Measurements from ENCODE around the gene CALCOCO2. TPM values are rescaled to one million over a fixed set of nuclear protein-coding genes. Genes with fewer than 3 reads are reported as not detected.
"Not testable (repeated sequence)": the region's sequence is repeated elsewhere in the genome, so short reads cannot be mapped to it uniquely, and the experiment has no call there.

Gene CALCOCO2
- total and polyA plus RNA-seq, 9 donors = 22.4 to 49.1 (median 44.2) TPM

- H3K4me1 ChIP-seq (ENCODE audit: control insufficient read depth, insufficient read depth, low read length) = peaks cover 10% of the 10 kb centered on the region
- WGBS (ENCODE audit: insufficient coverage) = 18% methylated on average over 5 of the region's 11 CpGs
- no peaks in the 10 kb centered on the region for H3K36me3 ChIP-seq (ENCODE audit: control insufficient read depth, insufficient read depth, low read length)
- no peaks in the 10 kb centered on the region for H3K9me3 ChIP-seq (replicated peaks; ENCODE audit: control insufficient read depth, low read depth, low read length)
- H3K27me3 ChIP-seq (ENCODE audit: control insufficient read depth, insufficient read depth, low read length) = peaks cover 6% of the 10 kb centered on the region
- H3K27ac ChIP-seq (ENCODE audit: low read length) = no peak overlapping the region
- no peak overlapping the region for H3K4me3 ChIP-seq (ENCODE audit: low read length)
- peak; percentile 27 for DNase-seq
Measured at GRCh38 chr17:48871551-48872351, 40.9 kb downstream of the CALCOCO2 start.

GRCh38 chr17:48872409-48872808 lies 41.6 kb downstream of the CALCOCO2 start:
- H3K27me3 ChIP-seq (ENCODE audit: control insufficient read depth, insufficient read depth, low read length); H3K27ac ChIP-seq (ENCODE audit: low read length); H3K9me3 ChIP-seq (replicated peaks; ENCODE audit: control insufficient read depth, low read depth, low read length); DNase-seq; H3K4me3 ChIP-seq (ENCODE audit: low read length); H3K36me3 ChIP-seq (ENCODE audit: control insufficient read depth, insufficient read depth, low read length): not testable (repeated sequence)
- peaks cover 10% of the 10 kb centered on the region for H3K4me1 ChIP-seq (ENCODE audit: control insufficient read depth, insufficient read depth, low read length)
- 89% methylated on average over 1 of the region's 3 CpGs for WGBS (ENCODE audit: insufficient coverage)

GRCh38 chr17:48873209-48873608 lies 42.4 kb downstream of the CALCOCO2 start:
- Histone ChIP-seq H3K4me3 (ENCODE audit: low read length) (no peak overlapping the region), H3K9me3 (replicated peaks; ENCODE audit: control insufficient read depth, low read depth, low read length) (no peaks in the 10 kb centered on the region), H3K4me1 (ENCODE audit: control insufficient read depth, insufficient read depth, low read length) (peaks cover 10% of the 10 kb centered on the region), H3K27ac (ENCODE audit: low read length) (peak overlapping the region; percentile 21), H3K36me3 (ENCODE audit: control insufficient read depth, insufficient read depth, low read length) (no peaks in the 10 kb centered on the region), H3K27me3 (ENCODE audit: control insufficient read depth, insufficient read depth, low read length) (peaks cover 6% of the 10 kb centered on the region)
- no CpG with 5 or more reads among the region's 1 CpG for WGBS (ENCODE audit: insufficient coverage)
- DNase-seq = peak; percentile 83

- Histone ChIP-seq H3K27ac (ENCODE audit: low read length) (peak overlapping the region; percentile 21), H3K4me3 (ENCODE audit: low read length) (no peak overlapping the region), H3K9me3 (replicated peaks; ENCODE audit: control insufficient read depth, low read depth, low read length) (no peaks in the 10 kb centered on the region), H3K4me1 (ENCODE audit: control insufficient read depth, insufficient read depth, low read length) (peaks cover 10% of the 10 kb centered on the region), H3K27me3 (ENCODE audit: control insufficient read depth, insufficient read depth, low read length) (peaks cover 6% of the 10 kb centered on the region), H3K36me3 (ENCODE audit: control insufficient read depth, insufficient read depth, low read length) (no peaks in the 10 kb centered on the region)
- 0% methylated on average over 1 of the region's 5 CpGs for WGBS (ENCODE audit: insufficient coverage)
- DNase-seq = no peak
Measured at GRCh38 chr17:48873696-48874443, 43.0 kb downstream of the CALCOCO2 start.

- Histone ChIP-seq H3K4me3 (ENCODE audit: low read length) (no peak overlapping the region), H3K27me3 (ENCODE audit: control insufficient read depth, insufficient read depth, low read length) (peaks cover 2% of the 10 kb centered on the region), H3K27ac (ENCODE audit: low read length) (no peak overlapping the region), H3K36me3 (ENCODE audit: control insufficient read depth, insufficient read depth, low read length) (no peaks in the 10 kb centered on the region), H3K4me1 (ENCODE audit: control insufficient read depth, insufficient read depth, low read length) (no peaks in the 10 kb centered on the region), H3K9me3 (replicated peaks; ENCODE audit: control insufficient read depth, low read depth, low read length) (no peaks in the 10 kb centered on the region)
- 22% methylated on average over 3 of the region's 12 CpGs for whole genome bisulfite sequencing (ENCODE audit: insufficient coverage)
- DNase-seq = peak; percentile 74
Measured at GRCh38 chr17:48878920-48879898, 48.4 kb downstream of the CALCOCO2 start.

- H3K9me3 ChIP-seq (replicated peaks; ENCODE audit: control insufficient read depth, low read depth, low read length) = no peaks in the 10 kb centered on the region
- peaks cover 3% of the 10 kb centered on the region for H3K4me1 ChIP-seq (ENCODE audit: control insufficient read depth, insufficient read depth, low read length)
- H3K4me3 ChIP-seq (ENCODE audit: low read length) = no peak overlapping the region
- no peaks in the 10 kb centered on the region for H3K36me3 ChIP-seq (ENCODE audit: control insufficient read depth, insufficient read depth, low read length)
- no peak for DNase-seq
- no peaks in the 10 kb centered on the region for H3K27me3 ChIP-seq (ENCODE audit: control insufficient read depth, insufficient read depth, low read length)
- no CpG with 5 or more reads among the region's 2 CpGs for WGBS (ENCODE audit: insufficient coverage)
- H3K27ac ChIP-seq (ENCODE audit: low read length) = no peak overlapping the region
Measured at GRCh38 chr17:48882272-48882671, 51.4 kb downstream of the CALCOCO2 start.

- Histone ChIP-seq H3K36me3 (ENCODE audit: control insufficient read depth, insufficient read depth, low read length) (no peaks in the 10 kb centered on the region), H3K9me3 (replicated peaks; ENCODE audit: control insufficient read depth, low read depth, low read length) (no peaks in the 10 kb centered on the region), H3K27me3 (ENCODE audit: control insufficient read depth, insufficient read depth, low read length) (no peaks in the 10 kb centered on the region), H3K27ac (ENCODE audit: low read length) (no peak overlapping the region), H3K4me1 (ENCODE audit: control insufficient read depth, insufficient read depth, low read length) (peaks cover 3% of the 10 kb centered on the region), H3K4me3 (ENCODE audit: low read length) (no peak overlapping the region)
- DNase-seq = no peak
- WGBS (ENCODE audit: insufficient coverage) = 78% methylated on average over 8 of the region's 10 CpGs
Measured at GRCh38 chr17:48883171-48883570, 52.3 kb downstream of the CALCOCO2 start.

- 90% methylated on average over 2 of the region's 2 CpGs for WGBS (ENCODE audit: insufficient coverage)
- no peaks in the 10 kb centered on the region for H3K27me3 ChIP-seq (ENCODE audit: control insufficient read depth, insufficient read depth, low read length)
- no peak overlapping the region for H3K27ac ChIP-seq (ENCODE audit: low read length)
- peaks cover 13% of the 10 kb centered on the region for H3K36me3 ChIP-seq (ENCODE audit: control insufficient read depth, insufficient read depth, low read length)
- H3K4me3 ChIP-seq (ENCODE audit: low read length) = no peak overlapping the region
- no peak for DNase-seq
- H3K9me3 ChIP-seq (replicated peaks; ENCODE audit: control insufficient read depth, low read depth, low read length) = no peaks in the 10 kb centered on the region
- peaks cover 9% of the 10 kb centered on the region for H3K4me1 ChIP-seq (ENCODE audit: control insufficient read depth, insufficient read depth, low read length)
Measured at GRCh38 chr17:48890086-48890485, 59.3 kb downstream of the CALCOCO2 start.

GRCh38 chr17:48892940-48893645 lies 62.3 kb downstream of the CALCOCO2 start:
- Histone ChIP-seq H3K4me1 (ENCODE audit: control insufficient read depth, insufficient read depth, low read length) (peaks cover 9% of the 10 kb centered on the region), H3K4me3 (ENCODE audit: low read length) (peak overlapping the region; percentile 91), H3K9me3 (replicated peaks; ENCODE audit: control insufficient read depth, low read depth, low read length) (no peaks in the 10 kb centered on the region), H3K27ac (ENCODE audit: low read length) (peak overlapping the region; percentile 87), H3K27me3 (ENCODE audit: control insufficient read depth, insufficient read depth, low read length) (no peaks in the 10 kb centered on the region), H3K36me3 (ENCODE audit: control insufficient read depth, insufficient read depth, low read length) (peaks cover 29% of the 10 kb centered on the region)
- DNase-seq = peak; percentile 44
- WGBS (ENCODE audit: insufficient coverage) = 0% methylated on average over 3 of the region's 24 CpGs
